ENCODE data around the gene TANC1. TPM values are rescaled to one million over a fixed set of nuclear protein-coding genes. Genes with fewer than 3 reads are reported as not detected.

The TANC1 gene
- total and polyA plus RNA-seq, 7 donors: 3.6 to 74.5 (median 47.0) TPM

DNA sequence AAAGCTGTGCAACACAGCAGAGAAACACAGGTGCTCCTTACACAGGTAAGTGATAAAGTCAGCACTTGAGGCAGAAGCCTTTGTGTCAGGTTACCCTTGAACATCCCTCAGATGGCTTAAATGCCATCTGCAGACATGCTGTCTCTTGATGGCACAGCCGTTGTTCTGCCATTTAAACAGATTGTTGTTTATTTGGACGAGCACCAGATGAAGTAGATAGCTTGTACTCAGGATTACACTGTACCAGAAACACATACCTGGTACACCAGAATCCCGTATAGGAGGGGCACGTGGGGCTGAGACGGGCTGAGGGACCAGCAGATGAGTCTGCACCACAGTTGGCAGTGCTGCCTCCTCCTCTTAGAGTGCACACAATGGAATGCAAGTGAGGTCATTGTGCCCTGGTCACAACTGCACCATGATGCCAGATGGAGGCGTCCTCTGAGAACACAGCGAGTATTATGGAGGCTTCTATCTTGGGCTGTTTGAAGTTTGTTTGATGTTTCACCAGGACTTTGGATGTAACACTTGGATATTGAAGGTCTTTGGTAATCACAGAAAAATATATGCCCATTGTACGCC, 143.0 kb downstream of the TANC1 start:
- peaks cover 0 to 27% (median 21%) of the 10 kb centered on the region in 4 donors for H3K4me1 ChIP-seq
- intact Hi-C loops (cut with DNase I): no loop called here
- no peak overlapping the region for H3K4me3 ChIP-seq
- 90 to 91% methylated on average over 8 of the region's 8 CpGs for WGBS, 2 donors
- no peak overlapping the region for H3K27ac ChIP-seq
- TF ChIP-seq POLR2AphosphoS5 (IDR thresholded peaks at IDR 0.05) (no peak), EP300 (IDR thresholded peaks at IDR 0.05) (no peak)
- TF ChIP-seq, protein P1, sequence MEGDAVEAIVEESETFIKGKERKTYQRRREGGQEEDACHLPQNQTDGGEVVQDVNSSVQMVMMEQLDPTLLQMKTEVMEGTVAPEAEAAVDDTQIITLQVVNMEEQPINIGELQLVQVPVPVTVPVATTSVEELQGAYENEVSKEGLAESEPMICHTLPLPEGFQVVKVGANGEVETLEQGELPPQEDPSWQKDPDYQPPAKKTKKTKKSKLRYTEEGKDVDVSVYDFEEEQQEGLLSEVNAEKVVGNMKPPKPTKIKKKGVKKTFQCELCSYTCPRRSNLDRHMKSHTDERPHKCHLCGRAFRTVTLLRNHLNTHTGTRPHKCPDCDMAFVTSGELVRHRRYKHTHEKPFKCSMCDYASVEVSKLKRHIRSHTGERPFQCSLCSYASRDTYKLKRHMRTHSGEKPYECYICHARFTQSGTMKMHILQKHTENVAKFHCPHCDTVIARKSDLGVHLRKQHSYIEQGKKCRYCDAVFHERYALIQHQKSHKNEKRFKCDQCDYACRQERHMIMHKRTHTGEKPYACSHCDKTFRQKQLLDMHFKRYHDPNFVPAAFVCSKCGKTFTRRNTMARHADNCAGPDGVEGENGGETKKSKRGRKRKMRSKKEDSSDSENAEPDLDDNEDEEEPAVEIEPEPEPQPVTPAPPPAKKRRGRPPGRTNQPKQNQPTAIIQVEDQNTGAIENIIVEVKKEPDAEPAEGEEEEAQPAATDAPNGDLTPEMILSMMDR (IDR thresholded peaks at IDR 0.05): no peak
- H3K9me3 ChIP-seq: no peaks in the 10 kb centered on the region
- DNase-seq: no peak
- no peaks in the 10 kb centered on the region for H3K36me3 ChIP-seq
- H3K27me3 ChIP-seq: no peaks in the 10 kb centered on the region

- Histone ChIP-seq H3K27ac (no peak overlapping the region), H3K4me1 (peaks cover 0 to 43% (median 29%) of the 10 kb centered on the region in 4 donors), H3K9me3 (no peaks in the 10 kb centered on the region), H3K4me3 (no peak overlapping the region), H3K27me3 (no peaks in the 10 kb centered on the region), H3K36me3 (no peaks in the 10 kb centered on the region)
- intact Hi-C loops (cut with DNase I): no loop called here
- 75 to 90% methylated on average over 5 of the region's 5 CpGs for WGBS, 2 donors
- TF ChIP-seq, protein P1 (IDR thresholded peaks at IDR 0.05): no peak
- TF ChIP-seq POLR2A (IDR thresholded peaks at IDR 0.05) (no peak), EP300 (IDR thresholded peaks at IDR 0.05) (no peak), POLR2AphosphoS5 (IDR thresholded peaks at IDR 0.05) (no peak)
- no peak for DNase-seq
These were observed 146.4 kb downstream of the TANC1 start for GRCh38 chr2:159114835-159115234.

DNA sequence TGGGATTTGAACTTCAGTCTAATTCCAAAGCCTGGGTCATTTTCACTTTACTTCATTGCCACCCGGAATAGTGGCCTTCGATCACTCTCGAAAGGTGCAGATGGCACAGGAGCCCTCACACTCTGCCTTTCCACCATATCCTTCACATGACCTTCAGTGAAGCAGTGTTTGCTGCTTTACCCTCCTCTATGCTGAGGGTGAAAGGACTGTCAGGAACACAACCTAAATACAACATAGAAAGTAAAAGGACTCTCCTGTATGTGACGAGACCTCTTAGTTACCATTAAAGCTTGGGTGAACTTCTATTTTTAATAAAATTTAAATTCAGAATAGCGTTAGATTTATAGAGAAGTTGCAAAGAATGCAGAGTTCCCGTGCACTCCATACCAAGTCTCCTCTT, 148.5 kb downstream of the TANC1 start:
- Histone ChIP-seq H3K4me1 (peaks cover 0 to 34% (median 25%) of the 10 kb centered on the region in 4 donors), H3K36me3 (no peaks in the 10 kb centered on the region), H3K27ac (no peak overlapping the region), H3K27me3 (no peaks in the 10 kb centered on the region), H3K4me3 (no peak overlapping the region), H3K9me3 (no peaks in the 10 kb centered on the region)
- no peak for TF ChIP-seq POLR2A (IDR thresholded peaks at IDR 0.05)
- TF ChIP-seq, protein P1 (IDR thresholded peaks at IDR 0.05): no peak
- no peak for TF ChIP-seq EP300 (IDR thresholded peaks at IDR 0.05)
- no peak for TF ChIP-seq POLR2AphosphoS5 (IDR thresholded peaks at IDR 0.05)
- WGBS, 2 donors: 96% methylated on average over 6 of the region's 6 CpGs
- intact Hi-C loops (cut with DNase I): no loop called here
- DNase-seq: no peak

GRCh38 chr2:159117658-159118057, 149.2 kb downstream of the TANC1 start:
- Histone ChIP-seq H3K36me3 (no peaks in the 10 kb centered on the region), H3K9me3 (no peaks in the 10 kb centered on the region), H3K27me3 (no peaks in the 10 kb centered on the region), H3K27ac (no peak overlapping the region), H3K4me1 (peaks cover 0 to 34% (median 25%) of the 10 kb centered on the region in 4 donors), H3K4me3 (no peak overlapping the region)
- intact Hi-C loops (cut with DNase I): loop anchor here (1.0 to 2.0 kb wide), 2 partner anchors 149 to 214 kb away; partner anchors contain the start of gene TANC1
- no peak for DNase-seq
- TF ChIP-seq POLR2AphosphoS5 (IDR thresholded peaks at IDR 0.05): no peak
- no peak for TF ChIP-seq POLR2A (IDR thresholded peaks at IDR 0.05)
- WGBS, 2 donors: 82 to 90% methylated on average over 4 of the region's 4 CpGs

GRCh38 chr2:159118115-159118858, 149.8 kb downstream of the TANC1 start:
- TF ChIP-seq POLR2A (IDR thresholded peaks at IDR 0.05) (no peak), EP300 (IDR thresholded peaks at IDR 0.05) (no peak), POLR2AphosphoS5 (IDR thresholded peaks at IDR 0.05) (peak in 1 of 4 donors; percentile 45)
- TF ChIP-seq, protein P1 (IDR thresholded peaks at IDR 0.05): peak; percentile 71 to 90 (median 84)
- H3K36me3 ChIP-seq: no peaks in the 10 kb centered on the region
- no peaks in the 10 kb centered on the region for H3K27me3 ChIP-seq
- no peak overlapping the region for H3K4me3 ChIP-seq
- DNase-seq: peak; percentile 90
- peak overlapping the region in 2 of 4 donors; percentile 51 to 59 for H3K27ac ChIP-seq
- WGBS, 2 donors: 43 to 45% methylated on average over 11 of the region's 11 CpGs
- intact Hi-C loops (cut with DNase I): loop anchor here (1.0 to 2.0 kb wide), 2 partner anchors 149 to 215 kb away; partner anchors contain the start of gene TANC1
- H3K4me1 ChIP-seq: peaks cover 0 to 34% (median 25%) of the 10 kb centered on the region in 4 donors
- no peaks in the 10 kb centered on the region for H3K9me3 ChIP-seq

All from sigmoid colon (tissue), 7 donors.